H1 (cell line): ENCODE measurements around the gene HS6ST2. TPM values are rescaled to one million over a fixed set of nuclear protein-coding genes. Genes with fewer than 3 reads are reported as not detected.

Experiments used
- CTCF ChIA-PET: fragments of 300-600 bp; sonication (Branson Sonifier 250); formaldehyde crosslinking; loops from one replicate; lab custom pipeline; 2021; ENCODE audit not compliant: partially characterized antibody; lab: Charles Lee
- POLR2A ChIA-PET: fragments of 300-600 bp; sonication (Branson Sonifier 250); formaldehyde crosslinking; loops from one replicate; lab custom pipeline; 2021; ENCODE audit warnings: inconsistent platforms; ENCODE audit not compliant: partially characterized antibody; lab: Charles Lee
- DNase-seq, 2 experiments: peaks; one replicate each; pipeline versions ENCODE4 v3.0.0 to v3.0.0-alpha.2; 2010 to 2022; ENCODE audit warnings: low spot score in 2 of 2, low read depth in 1 of 2, mixed read lengths in 1 of 2
- FAIRE-seq: peaks from 2 replicates; lab custom pipeline; 2011; peaks lifted over from hg19 to GRCh38; lab: Jason Lieb, UNC
- H2AFZ ChIP-seq: 2 replicates; pipeline ENCODE4 v1.8.1; 2012; ENCODE audit warnings: low read length, inconsistent platforms
- H2AK5ac ChIP-seq: 2 replicates; pipeline ENCODE4 v1.6.1; 2013; ENCODE audit warnings: low read depth, low read length
- H2BK120ac ChIP-seq: replicated peaks from 2 replicates; pipeline ENCODE3; 2013; ENCODE audit warnings: low read depth, low read length, inconsistent platforms
- H2BK12ac ChIP-seq: 2 replicates; pipeline ENCODE4 v1.6.1; 2013; ENCODE audit warnings: low read depth, low read length
- H2BK15ac ChIP-seq: 2 replicates; pipeline ENCODE4 v1.6.1; 2013; ENCODE audit warnings: low read length
- H2BK20ac ChIP-seq: 2 replicates; pipeline ENCODE4 v1.6.1; 2013; ENCODE audit warnings: low read length
- H2BK5ac ChIP-seq: 2 replicates; pipeline ENCODE4 v1.6.1; 2013; ENCODE audit warnings: low read depth, low read length
- H3K14ac ChIP-seq: 2 replicates; pipeline ENCODE4 v1.6.1; 2013; ENCODE audit warnings: inconsistent platforms; ENCODE audit not compliant: insufficient read length
- H3K18ac ChIP-seq: 2 replicates; pipeline ENCODE4 v1.6.1; 2013; ENCODE audit warnings: low read length; ENCODE audit errors: extremely low read depth
- H3K23ac ChIP-seq: 2 replicates; pipeline ENCODE4 v1.6.1; 2013; ENCODE audit warnings: inconsistent platforms; ENCODE audit not compliant: insufficient read length
- H3K23me2 ChIP-seq: 2 replicates; pipeline ENCODE4 v1.6.1; 2013; ENCODE audit warnings: low read depth, low read length
- H3K27ac ChIP-seq: 2 replicates; pipeline ENCODE4 v1.6.1; 2011; ENCODE audit warnings: low read depth, low read length, inconsistent platforms
- H3K27me3 ChIP-seq, 4 experiments: replicated peaks in 1 of 4; 1 replicate in 1 of 4; 2 replicates in 3 of 4; pipeline versions ENCODE4 v1.6.1 to v1.8.1; 2011 to 2013; ENCODE audit warnings: low read length in 3 of 4, mild to moderate bottlenecking in 3 of 4, inconsistent platforms in 2 of 4, mixed read lengths in 2 of 4, moderate library complexity in 1 of 4; ENCODE audit not compliant: control insufficient read depth in 3 of 4, insufficient read depth in 3 of 4; ENCODE audit errors: extremely low read depth in 1 of 4
- H3K36me3 ChIP-seq, 4 experiments: 2 replicates each; pipeline versions ENCODE4 v1.6.1 to v1.8.1; 2011 to 2013; ENCODE audit warnings: mild to moderate bottlenecking in 4 of 4, low read length in 3 of 4, moderate library complexity in 2 of 4, control low read depth in 1 of 4, inconsistent platforms in 1 of 4; ENCODE audit not compliant: insufficient read depth in 4 of 4, control insufficient read depth in 2 of 4
- H3K4ac ChIP-seq: replicated peaks from 2 replicates; pipeline ENCODE3; 2013; ENCODE audit warnings: low read length, low read depth, mixed read lengths, inconsistent platforms; ENCODE audit not compliant: insufficient read length
- H3K4me1 ChIP-seq, 4 experiments: replicated peaks in 1 of 4; 1 replicate in 1 of 4; 2 replicates in 3 of 4; pipeline versions ENCODE4 v1.6.1 to v1.8.1; 2011 to 2013; ENCODE audit warnings: low read length in 3 of 4, inconsistent platforms in 2 of 4, mixed read lengths in 1 of 4; ENCODE audit not compliant: insufficient read depth in 4 of 4, control insufficient read depth in 3 of 4
- H3K4me2 ChIP-seq, 2 experiments: 2 replicates each; pipeline versions ENCODE4 v1.6.1 to v1.8.1; 2011 to 2013; ENCODE audit warnings: low read depth in 2 of 2, low read length in 2 of 2, control low read depth in 1 of 2, inconsistent platforms in 1 of 2, mild to moderate bottlenecking in 1 of 2; ENCODE audit not compliant: insufficient read depth in 1 of 2
- H3K4me3 ChIP-seq, 4 experiments: fragments of 200-600, 300-600 bp in 1 of 4; sonication (generic), shearing (Covaris generic), sonication (Bioruptor Twin) in 1 of 4; 2 replicates each; pipeline versions ENCODE4 v1.5.1 to v1.8.1; 2011 to 2016; ENCODE audit warnings: low read length in 4 of 4, low read depth in 3 of 4, control low read depth in 2 of 4, inconsistent platforms in 2 of 4, mild to moderate bottlenecking in 2 of 4, mixed read lengths in 1 of 4, moderate library complexity in 1 of 4; ENCODE audit not compliant: insufficient read depth in 2 of 4; ENCODE audit errors: extremely low read depth in 1 of 4
- H3K56ac ChIP-seq: replicated peaks from 2 replicates; pipeline ENCODE3; 2013; ENCODE audit warnings: low read depth, mild to moderate bottlenecking, mixed read lengths, low read length, inconsistent platforms; ENCODE audit not compliant: insufficient read length
- H3K79me1 ChIP-seq: 2 replicates; pipeline ENCODE4 v1.6.1; 2013; ENCODE audit warnings: low read depth, low read length, control low read depth
- H3K79me2 ChIP-seq, 2 experiments: 2 replicates each; pipeline versions ENCODE4 v1.6.1 to v1.8.1; 2012 to 2013; ENCODE audit warnings: low read length in 2 of 2, mild to moderate bottlenecking in 2 of 2, inconsistent platforms in 1 of 2; ENCODE audit not compliant: insufficient read depth in 2 of 2, control insufficient read depth in 1 of 2
- H3K9ac ChIP-seq, 4 experiments: replicated peaks in 1 of 4; 1 replicate in 1 of 4; 2 replicates in 3 of 4; pipeline versions ENCODE4 v1.6.1 to v1.8.1; 2011 to 2013; ENCODE audit warnings: low read depth in 3 of 4, low read length in 3 of 4, control low read depth in 2 of 4, mild to moderate bottlenecking in 2 of 4, moderate library complexity in 2 of 4, inconsistent platforms in 1 of 4; ENCODE audit errors: extremely low read depth in 1 of 4
- H3K9me3 ChIP-seq, 2 experiments: 2 replicates each; pipeline versions ENCODE4 v1.6.1 to v1.8.1; 2012 to 2013; ENCODE audit warnings: mild to moderate bottlenecking in 2 of 2, moderate library complexity in 2 of 2, control low read depth in 1 of 2, inconsistent platforms in 1 of 2, low read depth in 1 of 2, low read length in 1 of 2, mixed read lengths in 1 of 2; ENCODE audit not compliant: insufficient read depth in 2 of 2
- H4K20me1 ChIP-seq, 2 experiments: replicated peaks in 1 of 2; 2 replicates each; pipeline versions ENCODE3 to v1.8.1; 2011 to 2013; ENCODE audit warnings: inconsistent platforms in 2 of 2, low read length in 2 of 2, mild to moderate bottlenecking in 1 of 2; ENCODE audit not compliant: insufficient read depth in 2 of 2, control insufficient read depth in 1 of 2
- H4K5ac ChIP-seq: 2 replicates; pipeline ENCODE4 v1.6.1; 2013; ENCODE audit warnings: low read length, low read depth, mixed read lengths, inconsistent platforms; ENCODE audit not compliant: insufficient read length
- H4K8ac ChIP-seq: 2 replicates; pipeline ENCODE4 v1.8.0; 2013; ENCODE audit warnings: mild to moderate bottlenecking, moderate library complexity, low read length, inconsistent platforms; ENCODE audit not compliant: insufficient read depth; ENCODE audit errors: extremely low read depth
- H4K91ac ChIP-seq: replicated peaks from 2 replicates; pipeline ENCODE3; 2013; ENCODE audit warnings: low read length, mixed read lengths, inconsistent platforms; ENCODE audit not compliant: insufficient read length
- POU5F1 ChIP-seq: IDR thresholded peaks from 2 replicates; pipeline ENCODE4 v1.6.1; 2011; ENCODE audit warnings: low read depth, mild to moderate bottlenecking, low read length, moderate library complexity
- RAD21 ChIP-seq, 2 experiments: IDR thresholded peaks in 1 of 2; conservative IDR thresholded peaks in 1 of 2; 2 replicates each; pipeline ENCODE4 v1.6.1; 2011; ENCODE audit warnings: low read depth in 2 of 2, low read length in 2 of 2, improper control_type of control experiment in 1 of 2, inconsistent platforms in 1 of 2, mild to moderate bottlenecking in 1 of 2, moderate library complexity in 1 of 2
- SP1 ChIP-seq: IDR thresholded peaks from 2 replicates; pipeline ENCODE4 v1.6.1; 2011; ENCODE audit warnings: low read depth, low read length
- WGBS, 2 experiments: shearing (Covaris generic) in 1 of 2; methylation state at CpG; one replicate each; pipeline versions ENCODE4 v1.1.6 to v1.1.7; 2013 to 2015; ENCODE audit warnings: low lambda C conversion rate in 2 of 2, mixed read lengths in 2 of 2, inconsistent platforms in 1 of 2, low coverage in 1 of 2, missing lambda C conversion rate in 1 of 2; ENCODE audit not compliant: insufficient replicate concordance in 2 of 2, insufficient coverage in 1 of 2, insufficient read length in 1 of 2; ENCODE audit errors: extremely low coverage in 1 of 2, missing lambda C conversion rate in 1 of 2; 5-methylcytosine and 5-hydroxymethylcytosine counted together
- polyA plus RNA-seq, 7 experiments: library from polyadenylated mRNA; depleted of rRNA in 3 of 7; stranded (reverse) in 5 of 7; unstranded in 2 of 7; fragments of >200 nt in 5 of 7; fragments of 200-250 nt in 2 of 7; gene quantifications; 1 replicate in 5 of 7; 2 replicates in 1 of 7; 4 replicates in 1 of 7; pipeline versions ENCODE4 v1.2.1 to v1.2.3, GENCODE V29; 2011 to 2013; ENCODE audit warnings: missing spikeins in 2 of 7, mixed read lengths in 2 of 7
- total RNA-seq: library from RNA; stranded (reverse); fragmentation: NEBNext Ultra II Directional; extraction: Animal tissue kit (Norgen Biotek cat#: 25700); gene quantifications from 2 replicates; pipeline ENCODE4 v1.2.1, GENCODE V29; 2021
- TF ChIP-seq, protein P1 (sequence below): IDR thresholded peaks from 2 replicates; pipeline ENCODE4 v1.6.1; 2012; ENCODE audit warnings: inconsistent platforms

HS6ST2 gene
- total and polyA plus RNA-seq, 2 of the 8 experiments (the other 6 are each of a cell fraction or from before 2014, with no cell fraction given): 3.9 TPM

DNA sequence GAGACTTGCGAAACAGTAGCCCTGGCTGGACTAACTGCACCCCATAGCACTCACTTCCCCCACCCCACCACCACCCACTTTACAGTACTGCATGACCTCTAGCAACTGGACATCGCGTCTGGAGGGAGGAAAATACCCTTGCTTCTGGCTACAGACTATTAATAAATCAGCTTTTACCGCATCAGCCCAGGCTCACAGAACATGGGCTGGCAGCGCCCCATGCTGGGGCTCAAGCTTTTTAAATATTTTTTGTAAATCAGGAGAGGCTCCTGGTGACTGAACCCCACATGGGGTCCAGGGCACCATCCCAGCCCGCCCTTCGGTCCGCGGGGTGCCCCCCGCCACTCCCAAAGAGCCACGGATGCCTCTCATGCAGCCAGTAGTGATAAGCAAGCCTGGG, 2.7 kb downstream of the HS6ST2 start:
- Histone ChIP-seq H3K23me2 (peaks cover 18% of the 10 kb centered on the region; the same call in 1 of the 2 replicates), H2BK20ac (no peak overlapping the region), H4K20me1 (no peaks in the 10 kb centered on the region), H3K4me3 (peak overlapping the region; percentile 47 to 67 (median 56); a peak in 7 of 8 replicates), H3K79me2 (no peaks in the 10 kb centered on the region), H3K9ac (no peak overlapping the region), H3K27me3 (peaks cover 23 to 49% (median 46%) of the 10 kb centered on the region in 4 experiments), H4K91ac (no peak overlapping the region), H3K79me1 (no peaks in the 10 kb centered on the region), H3K4ac (no peak overlapping the region), H2AFZ (no peak overlapping the region), H2BK120ac (no peak overlapping the region), H3K18ac (no peak overlapping the region), H3K9me3 (no peaks in the 10 kb centered on the region), H3K36me3 (no peaks in the 10 kb centered on the region), H3K4me1 (peaks cover 0 to 9% (median under 1%) of the 10 kb centered on the region in 4 experiments; a peak in 5 of 7 replicates), H3K4me2 (peak overlapping the region; percentile 82 to 92), H2AK5ac (no peak overlapping the region), H3K23ac (no peak overlapping the region), H3K14ac (no peak overlapping the region), H2BK15ac (no peak overlapping the region), H4K5ac (no peak overlapping the region), H3K27ac (no peak overlapping the region), H3K56ac (no peak overlapping the region), H2BK5ac (no peak overlapping the region), H2BK12ac (no peak overlapping the region), H4K8ac (no peak overlapping the region; the same call in 1 of the 2 replicates)
- TF ChIP-seq RAD21 (IDR thresholded peaks at IDR 0.05 in 1 of 2, conservative IDR thresholded peaks at IDR 0.05 in 1 of 2; ENCODE audit: low read depth in 2 of 2, low read length in 2 of 2) (peak in 1 of 2 experiments; percentile 19; a peak in 1 of 4 replicates), POU5F1 (no peak), SP1 (no peak)
- TF ChIP-seq, protein P1, sequence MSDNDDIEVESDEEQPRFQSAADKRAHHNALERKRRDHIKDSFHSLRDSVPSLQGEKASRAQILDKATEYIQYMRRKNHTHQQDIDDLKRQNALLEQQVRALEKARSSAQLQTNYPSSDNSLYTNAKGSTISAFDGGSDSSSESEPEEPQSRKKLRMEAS: no peak
- ChIA-PET CTCF (no interaction called here), POLR2A (no interaction called here)
- 17% methylated on average over 10 of the region's 11 CpGs; no CpG with 5 or more reads in 1 of the 2 experiments for WGBS, 2 experiments
- DNase-seq: no peak
- no peak for FAIRE-seq
